Kidney tubule cell (primary cell): ENCODE measurements around the gene HMX1.

Source experiments
- DNase-seq: peaks from one replicate; pipeline ENCODE4 v3.0.0-alpha.2; 2018; ENCODE audit warnings: low spot score

The HMX1 gene

DNA sequence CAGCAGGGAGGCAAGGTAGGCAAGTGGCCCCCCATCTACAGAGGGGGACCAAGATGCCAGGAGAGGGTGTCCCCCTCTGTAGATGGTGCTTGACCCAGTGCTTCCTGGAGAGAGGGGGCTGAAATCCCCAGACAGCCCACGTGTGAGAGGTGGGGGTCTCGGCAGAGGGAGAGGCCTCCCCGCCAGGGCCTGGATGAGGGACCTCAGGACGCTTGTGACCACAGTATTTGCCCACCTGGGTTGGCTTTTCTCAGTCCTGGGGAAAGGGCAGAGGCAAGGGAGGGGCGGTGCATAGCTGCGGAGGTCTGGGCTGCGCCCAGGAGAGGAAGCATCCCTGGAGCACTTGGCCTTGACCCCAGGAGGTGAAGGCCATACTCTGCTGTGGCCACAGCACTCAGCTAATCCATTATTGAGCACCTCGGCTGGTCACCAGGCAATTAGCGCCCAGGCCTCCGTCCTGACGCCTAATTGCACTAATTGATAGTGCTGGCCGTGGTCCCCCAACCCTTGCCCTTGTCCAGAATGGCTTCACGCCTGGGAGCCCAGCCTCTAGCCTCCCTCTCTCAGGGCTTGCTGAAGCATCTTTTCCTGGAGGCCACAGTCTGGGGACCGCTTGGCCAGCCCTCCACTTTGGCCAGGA lies 30.7 kb downstream of the HMX1 start:
- DNase-seq: no peak

DNA sequence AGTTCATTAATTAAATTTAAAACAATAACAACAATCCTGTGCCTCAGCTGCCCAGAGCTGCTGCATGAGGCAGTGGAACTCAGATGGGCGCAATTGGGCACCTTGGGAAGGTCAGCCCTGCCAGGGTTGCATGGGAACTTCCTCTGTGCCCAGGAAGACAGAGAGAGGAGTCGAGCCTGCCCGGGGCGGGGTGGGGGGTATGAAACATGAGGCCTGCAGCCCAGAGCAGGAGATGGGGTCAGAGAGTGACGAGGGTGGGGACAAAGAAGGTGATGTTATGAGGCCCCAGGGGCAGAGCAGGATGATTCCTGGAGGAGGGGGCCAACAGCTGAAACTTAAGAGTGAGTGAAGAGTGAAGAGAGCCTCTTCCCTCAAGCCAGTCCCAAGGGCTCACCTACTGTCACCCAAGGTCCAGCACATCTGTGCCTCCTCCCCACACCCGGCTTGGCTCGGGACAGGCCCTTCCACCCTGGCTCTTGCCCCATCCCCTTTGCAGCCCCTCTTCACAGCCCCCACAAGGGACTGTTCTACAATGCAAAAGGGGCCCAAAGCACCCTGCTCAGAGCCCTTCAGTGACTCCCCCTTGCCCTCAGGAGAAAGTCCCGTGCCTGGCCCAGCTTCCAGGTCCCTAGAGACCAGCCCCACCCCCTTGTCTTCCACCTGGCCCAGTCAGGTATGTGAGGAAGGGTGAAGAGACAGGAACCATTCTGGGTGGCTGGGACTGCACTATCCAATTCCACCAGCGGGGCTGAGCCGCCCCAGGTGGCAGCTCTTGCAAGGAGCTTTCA lies 31.4 kb downstream of the HMX1 start:
- DNase-seq: no peak

DNA sequence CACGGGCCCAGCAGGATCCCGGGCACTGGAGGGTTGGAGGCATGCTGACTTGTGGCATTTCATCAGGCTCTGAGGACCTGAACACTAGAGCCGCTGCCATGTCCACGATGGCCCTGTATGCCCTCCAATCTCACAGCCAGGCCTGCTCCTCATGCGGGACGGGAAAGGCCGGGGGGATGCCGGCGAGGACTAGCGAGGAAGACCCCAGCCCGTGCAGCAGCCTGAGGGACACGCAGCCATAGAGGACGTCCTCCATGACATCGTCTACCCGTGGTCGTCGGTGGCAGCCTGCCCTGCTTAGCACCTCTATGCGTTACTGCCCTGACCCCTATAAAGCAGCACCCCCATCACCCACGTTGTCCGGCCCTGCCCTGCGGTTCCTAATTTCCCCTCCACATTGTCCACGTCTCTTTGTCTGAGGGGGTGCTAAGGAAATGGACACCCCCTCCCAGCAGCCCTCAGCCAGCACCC lies 32.6 kb downstream of the HMX1 start:
- DNase-seq: no peak

DNA sequence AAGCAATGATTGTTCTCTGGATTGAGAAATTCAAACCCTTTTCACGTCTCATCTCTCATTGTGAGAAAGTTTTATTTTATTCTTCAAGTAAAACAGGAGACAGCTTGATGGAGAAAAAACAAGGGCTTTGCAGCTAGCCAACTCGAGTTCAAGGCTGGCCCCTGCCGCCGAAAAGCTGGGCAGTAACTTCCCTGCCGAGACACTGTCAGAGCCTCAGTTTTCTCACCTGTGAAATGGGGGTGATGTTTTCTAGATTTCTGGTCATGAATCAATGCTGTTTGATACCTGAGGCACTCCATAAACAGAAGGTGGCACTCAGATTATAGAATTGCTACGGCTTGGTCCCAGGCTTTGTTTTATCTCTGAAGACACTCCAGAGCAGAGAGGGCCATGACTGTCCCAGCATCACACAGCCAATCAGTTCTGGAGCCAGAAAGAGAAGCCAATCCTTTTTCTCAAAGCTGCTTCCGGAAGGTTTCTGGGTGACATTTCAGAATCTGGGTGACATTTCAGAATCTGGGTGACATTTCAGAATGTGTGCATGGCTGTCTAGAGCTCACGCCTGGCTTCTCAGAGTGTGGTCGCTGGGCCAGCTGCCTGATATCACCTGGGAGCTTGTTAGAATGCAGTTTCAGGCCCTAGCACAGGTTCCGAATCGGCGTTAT lies 33.2 kb downstream of the HMX1 start:
- no peak for DNase-seq

DNA sequence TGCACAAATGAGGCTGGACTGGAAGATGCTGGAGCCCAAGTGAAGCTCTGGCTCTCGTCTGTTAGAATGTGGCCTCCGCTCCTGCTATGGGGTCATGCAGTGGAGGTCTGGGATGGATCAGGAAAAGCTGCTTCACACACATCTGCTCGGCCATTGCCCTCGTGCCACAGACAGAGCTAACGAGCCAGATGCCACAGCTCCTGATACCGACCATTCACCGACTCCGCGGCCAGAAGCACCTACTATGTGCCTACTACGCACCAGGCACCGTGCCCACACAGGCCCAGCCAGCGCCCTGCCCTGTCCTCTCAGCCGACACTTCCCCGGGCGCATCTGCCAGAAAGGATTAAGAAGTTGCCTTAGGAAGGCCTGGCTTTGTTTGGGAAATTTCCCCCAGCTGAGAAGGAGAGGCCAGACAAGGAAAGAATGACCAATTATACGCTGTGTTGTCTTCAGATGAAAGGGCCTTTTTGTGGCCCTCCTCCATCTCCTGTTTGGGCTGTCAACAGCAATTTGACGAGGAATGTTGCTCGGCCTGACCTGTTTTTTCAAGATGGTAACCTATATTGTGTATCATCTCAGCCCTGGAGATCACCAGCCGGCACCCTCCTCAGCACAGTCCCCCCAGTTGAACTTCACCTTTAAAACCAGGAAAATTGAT lies 34.3 kb downstream of the HMX1 start:
- no peak for DNase-seq

DNA sequence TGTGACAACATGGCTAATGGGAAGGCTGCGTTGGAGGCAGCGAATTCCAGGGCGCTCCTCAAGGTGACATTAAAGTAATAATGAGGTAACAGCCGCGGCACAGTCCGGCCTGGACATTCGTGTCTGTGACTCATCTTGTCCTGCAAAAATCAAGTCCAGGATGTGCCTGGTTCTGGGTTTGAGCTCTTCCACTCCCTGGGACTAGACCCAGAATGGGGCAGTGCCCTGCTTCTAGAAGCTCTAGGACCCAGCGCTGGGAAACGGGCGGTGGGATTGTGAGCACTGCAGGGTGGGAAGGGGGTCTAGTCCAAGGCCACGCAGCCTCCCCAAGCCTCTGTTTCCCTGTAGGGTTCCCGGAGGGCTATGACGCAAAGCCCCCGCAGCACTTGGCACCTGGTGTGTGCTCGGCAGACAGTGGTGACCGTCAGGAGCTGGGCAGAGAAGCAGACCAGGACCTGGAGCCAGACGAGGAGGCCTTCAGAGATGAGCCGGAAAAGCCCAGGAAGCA lies 34.9 kb downstream of the HMX1 start:
- DNase-seq: no peak

DNA sequence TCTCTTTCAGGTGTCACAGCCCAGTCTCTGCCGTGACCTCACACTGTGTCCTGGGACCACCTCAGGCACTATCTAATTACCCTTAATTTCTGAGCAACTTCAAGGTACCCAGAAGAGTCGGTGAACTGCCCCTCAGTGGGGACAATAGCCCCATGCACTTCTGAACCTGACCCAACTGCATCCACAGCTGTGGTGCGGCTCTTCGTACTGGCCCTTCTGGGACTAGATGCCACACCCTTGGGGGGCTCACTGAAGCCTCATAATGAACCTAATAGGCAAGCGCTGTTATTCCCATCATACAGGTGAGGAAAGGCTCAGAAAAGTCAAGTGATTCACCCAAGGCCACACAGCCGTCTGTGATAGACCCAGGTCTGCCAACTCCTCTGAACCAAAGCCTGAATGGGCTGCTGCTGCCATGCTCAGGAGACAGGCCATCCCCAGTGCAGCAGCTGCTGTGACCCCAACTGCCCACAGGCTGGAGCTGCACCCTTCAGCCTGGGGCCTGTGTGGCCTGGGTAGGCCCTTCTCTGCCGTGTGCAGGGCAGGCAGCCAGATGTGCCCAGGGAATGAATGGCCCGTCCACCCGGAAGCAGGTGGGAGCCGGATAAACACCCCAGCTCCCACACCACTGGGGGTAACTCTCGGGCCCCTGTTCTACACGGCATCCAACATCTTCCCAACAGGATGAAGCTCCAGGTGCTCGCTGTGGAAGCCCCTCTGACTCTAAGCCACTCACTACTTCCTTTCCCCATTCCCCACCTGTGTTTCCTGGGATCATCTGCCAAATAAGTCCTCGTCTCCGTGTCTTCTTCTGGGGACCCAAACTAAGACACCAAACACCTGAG lies 35.9 kb downstream of the HMX1 start:
- no peak for DNase-seq

DNA sequence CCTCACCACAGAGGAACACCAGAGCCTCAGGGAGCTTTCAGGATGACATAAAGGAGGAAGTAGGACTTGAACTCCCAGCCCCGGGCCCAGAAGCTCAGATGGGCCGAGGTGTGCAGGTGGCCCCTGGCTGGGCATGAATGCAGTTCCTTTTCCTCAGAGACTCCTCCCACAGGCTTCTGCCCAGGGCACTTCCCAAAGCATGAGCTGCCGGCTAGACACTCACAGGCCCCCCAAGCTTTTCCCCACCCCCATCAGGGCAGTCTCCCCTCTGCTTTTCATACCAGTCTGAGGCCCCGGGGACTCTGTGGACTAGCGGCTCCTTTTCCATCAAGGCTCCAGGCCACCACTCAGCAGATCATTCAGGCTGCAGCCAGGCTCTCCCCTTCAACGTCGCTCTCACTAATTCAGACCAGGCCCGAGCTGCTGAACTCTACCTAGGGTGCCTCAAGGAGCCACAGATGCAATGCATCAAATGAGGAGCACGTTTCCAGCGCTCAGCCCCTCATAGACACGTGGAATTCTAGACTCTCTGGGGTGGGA lies 36.9 kb downstream of the HMX1 start:
- no peak for DNase-seq

DNA sequence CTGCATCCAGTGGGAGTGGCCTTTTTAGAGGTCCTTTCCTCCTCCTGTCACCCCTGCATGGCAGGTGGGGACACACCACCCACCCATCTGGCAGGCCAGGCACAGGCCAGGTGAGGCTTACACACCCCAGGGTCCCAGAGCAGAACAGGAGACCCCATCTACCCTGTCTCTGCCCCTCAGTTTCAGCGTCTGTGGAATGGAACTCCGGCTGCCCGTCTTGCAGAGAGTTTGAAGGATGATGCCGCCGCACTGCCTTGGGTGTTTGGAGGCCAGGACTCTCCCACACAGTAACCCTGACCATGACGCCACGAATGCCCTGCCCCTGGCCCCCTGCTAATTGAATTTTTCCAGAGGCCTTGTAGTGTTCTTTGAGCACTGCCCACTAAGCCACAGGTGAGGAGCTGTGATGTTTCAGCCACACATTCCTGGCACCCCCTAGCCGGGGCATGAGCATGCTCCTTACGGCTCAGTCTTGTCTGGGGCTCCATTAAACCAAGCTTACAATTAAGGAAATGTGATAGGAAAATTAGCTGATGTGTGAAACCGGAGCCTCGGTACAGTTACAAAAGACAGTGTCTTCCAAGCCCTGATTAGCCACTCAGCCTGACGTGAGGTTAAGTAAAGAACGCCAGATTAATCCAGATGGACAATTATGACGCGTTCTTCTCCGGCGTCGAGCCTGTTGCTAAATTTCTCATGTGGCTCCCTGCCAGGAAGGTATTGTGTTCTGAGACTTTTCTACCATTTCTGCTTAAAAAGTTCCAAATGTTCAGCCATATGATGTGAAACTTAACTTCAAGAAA lies 39.3 kb downstream of the HMX1 start:
- DNase-seq: no peak

DNA sequence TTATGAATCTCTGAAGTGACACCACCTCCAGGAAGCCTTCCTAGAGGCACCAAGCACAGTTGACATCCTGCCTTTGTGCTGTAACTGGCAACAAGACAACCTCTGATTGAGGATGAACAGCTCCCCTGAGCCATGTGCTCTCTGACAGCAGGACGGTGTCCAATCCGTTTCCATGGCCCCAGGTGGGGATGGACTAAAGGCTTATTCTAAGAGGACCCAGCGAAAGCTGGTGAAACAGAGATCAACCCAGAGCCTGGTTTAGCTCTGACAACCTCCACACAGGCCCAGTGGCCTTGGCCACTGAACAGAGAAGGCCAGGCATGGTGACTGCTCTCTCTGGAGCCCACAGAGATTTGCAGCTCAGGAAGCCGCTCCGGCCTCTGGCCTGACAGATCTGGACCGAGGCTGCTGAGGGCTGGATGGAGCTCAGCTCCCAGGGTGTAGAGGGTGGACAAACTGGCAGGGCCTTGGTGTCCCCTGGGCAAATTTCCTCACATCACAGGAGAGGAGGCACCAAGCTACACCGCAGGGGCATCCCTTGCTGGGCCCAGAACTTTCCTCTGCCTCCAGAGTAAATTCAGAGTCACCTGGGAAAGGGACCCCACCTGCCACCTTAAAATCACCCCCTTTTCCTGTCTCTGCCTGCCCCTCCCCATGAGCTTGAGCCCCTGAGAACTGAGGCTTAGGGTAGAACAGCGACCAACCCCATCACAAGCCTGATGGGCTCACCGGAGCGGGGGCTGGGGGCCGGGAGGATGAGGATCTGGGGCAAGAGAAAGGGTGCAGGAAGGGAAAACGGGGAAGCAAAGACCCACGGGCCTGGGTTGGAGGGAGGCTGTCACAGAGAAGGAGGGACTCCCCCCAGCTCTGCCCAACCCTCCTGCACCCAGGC lies 40.2 kb downstream of the HMX1 start:
- no peak for DNase-seq

DNA sequence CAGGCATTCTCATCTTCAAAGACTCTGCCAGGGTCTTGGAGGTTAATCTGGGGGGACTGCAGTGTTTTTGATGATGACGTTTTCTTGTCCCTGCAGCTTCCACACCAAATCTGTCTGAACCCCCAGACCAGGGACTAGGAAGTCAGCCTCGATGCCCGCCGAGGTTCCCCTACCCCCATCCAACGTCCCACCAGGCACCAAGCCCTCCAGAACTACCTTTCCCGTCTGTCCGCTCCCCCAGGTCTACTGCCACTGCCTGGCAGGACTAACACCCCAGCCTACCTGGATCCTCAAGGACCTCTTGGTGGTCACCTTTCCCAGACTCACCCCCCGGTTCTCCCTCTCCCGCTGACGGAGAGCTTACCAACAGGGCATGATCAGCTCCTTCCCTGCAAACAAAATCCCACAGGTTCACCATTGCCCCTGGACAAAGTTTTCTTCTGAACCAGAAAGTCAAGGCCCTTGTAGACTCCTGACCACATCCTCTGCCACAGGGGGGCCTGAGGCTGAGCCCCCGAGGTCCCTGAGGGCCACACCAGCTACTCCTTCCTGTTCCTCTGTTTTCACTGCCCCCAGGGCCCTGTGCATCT lies 40.9 kb downstream of the HMX1 start:
- no peak for DNase-seq

DNA sequence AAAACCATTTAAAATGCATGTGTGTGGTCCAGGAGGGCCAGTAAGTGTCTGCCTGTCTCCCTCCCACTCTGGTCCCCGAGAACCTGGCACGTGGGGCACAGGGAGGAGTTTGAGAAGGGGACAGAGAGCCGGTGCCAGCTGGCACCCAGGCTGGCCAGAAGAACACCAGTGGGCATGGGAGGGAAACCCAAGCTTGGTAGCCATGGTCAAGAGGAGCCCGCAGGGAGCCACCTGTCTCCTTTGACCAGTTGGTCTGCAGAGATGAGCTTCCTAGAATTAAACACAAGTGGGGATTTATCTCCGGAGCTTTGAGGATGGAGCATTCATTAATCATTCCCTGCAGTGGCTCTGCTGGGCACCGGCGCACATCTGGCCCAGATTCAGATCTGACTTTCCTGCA lies 41.6 kb downstream of the HMX1 start:
- DNase-seq: no peak

DNA sequence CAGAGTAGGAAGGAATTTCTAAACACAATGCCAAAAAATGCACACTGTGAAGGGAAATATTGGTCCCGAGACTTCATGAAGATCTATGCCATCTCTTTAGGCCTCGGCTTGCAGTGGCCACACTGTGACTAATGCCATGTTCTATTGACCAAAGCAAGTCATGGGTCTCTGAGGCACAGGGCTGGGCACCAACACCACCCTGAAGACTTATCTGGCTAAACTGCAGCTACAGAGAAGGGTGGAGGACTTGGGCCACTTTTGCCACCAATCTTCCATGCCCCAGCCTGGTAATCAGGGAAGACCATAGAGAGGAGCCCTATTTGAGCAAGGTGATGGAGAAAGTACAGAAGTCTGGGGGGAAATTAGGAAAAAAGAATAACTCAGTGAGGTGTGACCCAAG lies 42.1 kb downstream of the HMX1 start:
- DNase-seq: no peak

DNA sequence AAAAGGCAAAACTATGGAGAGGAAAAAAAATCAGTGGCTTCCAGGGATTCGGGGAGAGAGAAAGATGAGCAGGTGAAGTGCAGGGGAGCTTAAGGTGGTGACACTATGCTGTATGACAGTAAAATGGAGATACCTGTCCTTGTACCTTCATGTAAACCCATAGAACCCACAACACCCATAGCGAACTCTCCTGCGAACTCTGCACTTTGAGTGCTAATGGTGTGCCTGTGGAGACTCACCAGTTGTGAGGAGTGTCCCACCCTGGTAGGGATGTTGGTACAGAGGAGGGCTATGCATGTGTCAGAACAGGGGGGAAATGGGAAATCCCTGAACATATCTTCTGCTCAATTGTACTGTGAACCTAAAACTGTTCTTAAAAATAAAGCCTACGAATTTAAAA lies 42.8 kb downstream of the HMX1 start:
- no peak for DNase-seq

DNA sequence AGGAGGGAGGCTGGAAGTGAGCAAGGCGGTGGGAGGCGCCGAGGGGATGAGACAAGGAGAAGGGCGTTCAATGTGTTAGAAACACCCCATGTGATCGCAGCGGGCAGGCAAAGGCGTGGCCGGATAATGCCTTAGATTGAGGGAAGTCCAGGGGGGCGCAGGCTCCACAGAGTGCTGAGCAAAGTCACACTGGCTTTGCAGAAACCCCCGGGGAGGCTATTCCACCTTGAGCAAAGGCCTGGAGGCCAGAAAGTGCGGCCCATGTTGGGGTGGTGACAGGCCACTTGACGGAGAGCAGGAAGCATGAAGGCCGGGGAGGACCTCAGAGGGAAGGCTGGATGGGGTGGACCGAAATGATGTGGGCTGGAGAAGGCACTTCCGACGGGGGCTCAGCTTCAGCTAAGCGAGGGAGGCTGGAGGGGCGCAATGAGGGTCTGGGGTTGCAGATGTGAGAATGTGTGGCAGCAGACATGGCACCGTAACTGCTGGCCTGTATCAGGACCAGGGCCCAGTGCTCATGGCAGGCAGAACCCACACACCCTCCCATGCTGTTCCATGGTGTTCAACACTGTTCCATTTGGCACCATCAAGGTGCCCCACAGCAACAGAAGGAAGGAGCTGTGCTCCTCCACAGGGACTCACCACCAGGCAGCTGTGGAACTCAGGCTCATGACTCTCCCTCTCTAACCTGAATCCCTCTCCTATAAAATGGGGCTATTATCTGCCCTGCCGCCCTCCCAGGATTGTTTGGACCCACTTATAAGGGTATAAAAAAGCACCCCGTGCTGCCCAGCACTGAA lies 50.3 kb downstream of the HMX1 start:
- DNase-seq: no peak

DNA sequence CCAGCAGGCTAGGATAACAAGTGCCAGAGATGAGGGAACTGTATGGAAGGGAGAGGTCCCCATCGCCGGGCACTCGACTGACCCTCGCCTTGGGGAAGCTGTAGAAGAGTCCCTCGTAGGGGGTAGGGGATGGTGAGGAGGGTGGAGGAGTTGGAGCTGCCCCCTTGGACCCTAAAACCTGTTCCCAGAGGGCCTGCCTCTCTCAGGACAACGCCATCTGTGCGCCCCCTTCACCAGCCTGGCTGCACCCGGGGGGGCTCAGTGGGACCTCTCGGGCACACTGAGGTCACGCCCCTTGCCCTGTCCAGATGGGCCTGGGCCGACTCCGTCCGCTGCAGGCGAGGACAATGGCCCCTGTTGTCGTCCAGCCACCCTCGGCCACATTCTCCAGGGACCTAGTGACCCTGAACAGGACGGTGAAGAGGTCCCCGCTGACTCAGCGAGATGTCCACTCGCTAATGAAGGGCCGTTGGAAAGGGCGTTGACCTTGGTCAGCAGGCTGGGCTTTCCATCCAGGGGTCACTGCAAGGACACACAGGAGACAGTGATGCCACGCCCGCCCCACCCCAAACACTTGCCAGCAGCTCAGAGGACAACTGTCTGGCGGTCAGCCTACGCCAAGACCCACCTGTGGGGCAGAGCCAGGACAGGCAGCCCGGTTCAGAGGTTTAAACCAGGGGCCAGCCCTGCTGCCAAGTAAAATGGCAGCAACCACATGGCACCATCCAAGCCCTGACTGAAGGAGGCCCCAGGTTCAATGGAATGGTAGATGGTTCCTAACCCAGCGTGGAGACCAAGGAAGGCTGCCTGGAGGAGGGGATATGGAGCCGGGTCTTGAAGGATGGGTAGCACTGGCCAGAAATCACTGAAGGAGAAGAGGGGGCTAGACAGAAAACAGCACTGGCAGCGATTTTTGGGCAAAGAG lies 51.2 kb downstream of the HMX1 start:
- DNase-seq: no peak
